Esophagus squamous epithelium (tissue), 4 donors: ENCODE results near the gene L1CAM.

ENCODE experiments used
- CTCF ChIP-seq, 6 experiments: fragments of 450-650 bp in 4 of 6; fragments of 200-600 bp in 2 of 6; sonication (generic) in 2 of 6; IDR thresholded peaks; one replicate each; pipeline ENCODE4 v1.5.1; 2016 to 2019; ENCODE audit warnings: antibody characterized with exemption in 6 of 6, mild to moderate bottlenecking in 4 of 6, moderate library complexity in 4 of 6
- POLR2A ChIP-seq, 4 donors: fragments of 450-650 bp; IDR thresholded peaks; one replicate each; pipeline ENCODE4 v1.6.1; 2017; ENCODE audit warnings: antibody characterized with exemption in 4 of 4, mild to moderate bottlenecking in 4 of 4, moderate library complexity in 3 of 4

GRCh38 chrX:153824348-153824747, 61.6 kb downstream of the L1CAM start:
- TF ChIP-seq CTCF (IDR thresholded peaks at IDR 0.05) (no peak), POLR2A (IDR thresholded peaks at IDR 0.05) (no peak)
